Measurements from ENCODE around the gene ZNF217.
"Not testable (repeated sequence)": the region's sequence is repeated elsewhere in the genome, so short reads cannot be mapped to it uniquely, and the experiment has no call there.

The ZNF217 gene

GRCh38 chr20:53625311-53626129 lies 31.9 kb upstream of the ZNF217 start:
- Mint-ChIP-seq H3K27ac (no peak overlapping the region), H3K4me1 (peaks cover 49% of the 10 kb centered on the region), H3K27me3 (no peaks in the 10 kb centered on the region), H3K9me3 (no peaks in the 10 kb centered on the region), H3K36me3 (no peaks in the 10 kb centered on the region), H3K4me3 (no peak overlapping the region)
- no peak for ATAC-seq

- not testable (repeated sequence) for H3K27me3 Mint-ChIP-seq, H3K36me3 Mint-ChIP-seq, H3K4me3 Mint-ChIP-seq, H3K9me3 Mint-ChIP-seq, H3K27ac Mint-ChIP-seq, ATAC-seq
- peaks cover 49% of the 10 kb centered on the region for H3K4me1 Mint-ChIP-seq
These were observed 31.2 kb upstream of the ZNF217 start for GRCh38 chr20:53624927-53625250.

DNA sequence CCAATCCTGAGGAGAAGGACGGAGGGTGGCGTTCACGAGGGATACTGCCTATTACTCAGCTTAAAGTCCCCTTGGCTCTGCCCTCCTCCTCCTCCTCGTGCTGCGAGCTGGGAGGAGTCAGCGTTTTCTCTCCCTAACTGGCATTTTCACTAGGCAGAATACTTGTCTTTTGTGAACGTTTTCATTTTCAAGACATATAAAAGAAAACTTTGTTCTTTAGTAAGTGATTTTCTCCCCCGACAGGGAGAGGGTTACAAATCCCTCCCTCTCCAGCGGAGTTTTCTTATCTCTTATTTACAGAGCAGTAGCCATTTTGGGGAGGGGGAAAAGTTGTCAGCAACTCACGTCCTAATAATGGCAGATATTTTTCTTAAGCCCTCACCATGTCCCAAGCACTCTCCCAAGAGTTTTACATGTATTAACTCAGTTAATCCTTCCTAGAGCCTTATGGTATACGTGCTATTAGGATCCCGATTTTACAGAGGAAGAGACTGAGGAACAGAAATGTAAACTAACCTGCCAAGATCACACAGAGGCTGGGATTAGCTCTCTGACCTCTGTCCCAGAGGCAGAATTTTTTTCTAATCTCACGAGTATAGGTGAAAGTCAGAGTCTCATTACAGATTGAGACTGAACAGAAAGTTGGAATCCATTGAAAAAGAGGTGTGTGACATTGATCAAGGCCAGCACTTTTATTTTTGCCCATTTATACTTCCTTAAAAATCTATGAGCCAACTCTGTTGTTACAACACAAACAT lies 30.0 kb upstream of the ZNF217 start:
- H3K36me3 Mint-ChIP-seq = no peaks in the 10 kb centered on the region
- no peaks in the 10 kb centered on the region for H3K27me3 Mint-ChIP-seq
- H3K4me1 Mint-ChIP-seq = peaks cover 51% of the 10 kb centered on the region
- no peaks in the 10 kb centered on the region for H3K9me3 Mint-ChIP-seq
- ATAC-seq = peak; percentile 63
- peak overlapping the region; percentile 94 for H3K27ac Mint-ChIP-seq
- H3K4me3 Mint-ChIP-seq = peak overlapping the region; percentile 71

GRCh38 chr20:53623134-53623453 lies 29.5 kb upstream of the ZNF217 start:
- peaks cover 47% of the 10 kb centered on the region for H3K4me1 Mint-ChIP-seq
- H3K9me3 Mint-ChIP-seq = no peaks in the 10 kb centered on the region
- H3K4me3 Mint-ChIP-seq = peak overlapping the region; percentile 71
- no peaks in the 10 kb centered on the region for H3K27me3 Mint-ChIP-seq
- H3K36me3 Mint-ChIP-seq = no peaks in the 10 kb centered on the region
- ATAC-seq = no peak
- H3K27ac Mint-ChIP-seq = peak overlapping the region; percentile 94

- Mint-ChIP-seq H3K4me1 (peaks cover 41% of the 10 kb centered on the region), H3K27ac (peak overlapping the region; percentile 94), H3K27me3 (no peaks in the 10 kb centered on the region), H3K4me3 (peak overlapping the region; percentile 71), H3K36me3 (no peaks in the 10 kb centered on the region), H3K9me3 (no peaks in the 10 kb centered on the region)
- peak; percentile 48 for ATAC-seq
These were observed 28.9 kb upstream of the ZNF217 start for GRCh38 chr20:53622247-53623133.

DNA sequence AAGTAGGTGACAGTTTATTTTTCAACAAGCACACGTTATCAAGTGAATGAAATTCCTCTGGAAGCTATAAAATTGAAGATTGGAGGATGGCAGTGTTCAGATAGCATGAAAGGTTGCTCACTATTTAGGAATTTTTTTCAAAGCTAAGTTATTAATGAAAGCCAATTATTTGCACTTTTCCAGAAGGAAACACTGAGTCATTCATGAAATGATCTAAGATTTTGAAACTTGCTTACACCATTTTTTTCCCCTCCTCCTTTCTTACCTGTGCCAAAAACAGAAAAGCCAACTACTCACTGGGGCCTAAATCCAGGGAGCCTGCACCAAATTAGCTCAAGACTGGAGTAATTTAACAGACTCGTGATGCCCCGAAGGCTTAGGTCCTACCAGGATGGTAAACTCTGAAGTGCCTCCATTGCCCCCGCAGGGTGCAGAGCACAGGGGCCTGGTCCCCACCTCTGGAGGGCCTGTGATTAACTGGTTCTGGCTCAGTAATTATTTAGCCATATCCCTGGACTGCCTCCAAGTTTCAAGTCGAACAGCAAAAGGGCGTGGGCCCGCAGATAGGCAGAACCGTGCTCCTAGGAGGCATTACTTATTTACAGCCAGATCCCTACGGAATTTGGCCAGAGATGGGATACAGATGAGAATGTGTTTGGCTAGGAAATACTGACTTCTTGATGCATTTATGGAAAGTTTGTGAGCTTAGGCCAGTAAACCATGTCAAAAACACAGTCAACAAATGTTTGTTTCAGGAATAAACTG lies 28.0 kb upstream of the ZNF217 start:
- H3K27me3 Mint-ChIP-seq = no peaks in the 10 kb centered on the region

DNA sequence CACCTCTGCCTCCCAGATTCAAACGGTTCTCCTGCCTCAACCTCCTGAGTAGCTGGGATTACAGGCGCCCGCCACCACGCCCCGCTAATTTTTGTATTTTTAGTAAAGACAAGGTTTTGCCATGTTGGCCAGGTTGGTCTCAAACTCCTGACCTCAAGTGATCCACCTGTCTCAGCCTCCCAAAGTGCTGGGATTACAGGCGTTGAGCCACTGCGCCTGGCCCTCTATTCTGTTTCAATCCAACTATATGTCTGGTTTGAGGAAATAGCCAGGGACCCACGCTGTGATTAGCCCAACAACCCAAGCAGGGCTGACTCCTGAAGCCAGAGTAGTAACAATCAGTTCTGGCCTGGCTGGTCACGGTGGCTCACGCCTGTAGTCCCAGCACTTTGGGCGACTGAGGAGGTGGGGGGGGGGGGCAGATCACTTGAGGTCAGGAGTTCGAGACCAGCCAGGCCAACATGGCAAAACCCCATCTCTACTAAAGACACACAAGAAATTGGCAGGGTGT lies 24.9 kb upstream of the ZNF217 start:
- H3K36me3 Mint-ChIP-seq, H3K4me3 Mint-ChIP-seq, H3K27ac Mint-ChIP-seq, H3K9me3 Mint-ChIP-seq, H3K27me3 Mint-ChIP-seq, ATAC-seq: not testable (repeated sequence)
- peaks cover 33% of the 10 kb centered on the region for H3K4me1 Mint-ChIP-seq

More for the DNA sequence above, 28.0 kb upstream of the ZNF217 start:
- Mint-ChIP-seq H3K4me1 (peaks cover 39% of the 10 kb centered on the region), H3K9me3 (no peaks in the 10 kb centered on the region), H3K27ac (peak overlapping the region; percentile 94), H3K4me3 (no peak overlapping the region), H3K36me3 (no peaks in the 10 kb centered on the region)
- ATAC-seq = peak; percentile 39

GRCh38 chr20:53617791-53618489 lies 24.3 kb upstream of the ZNF217 start:
- no peaks in the 10 kb centered on the region for H3K9me3 Mint-ChIP-seq
- H3K36me3 Mint-ChIP-seq = no peaks in the 10 kb centered on the region
- ATAC-seq = no peak
- H3K4me1 Mint-ChIP-seq = peaks cover 27% of the 10 kb centered on the region
- no peak overlapping the region for H3K4me3 Mint-ChIP-seq
- no peak overlapping the region for H3K27ac Mint-ChIP-seq
- H3K27me3 Mint-ChIP-seq = no peaks in the 10 kb centered on the region

- not testable (repeated sequence) for H3K27me3 Mint-ChIP-seq, H3K4me3 Mint-ChIP-seq, H3K27ac Mint-ChIP-seq, H3K36me3 Mint-ChIP-seq, H3K9me3 Mint-ChIP-seq, ATAC-seq
- H3K4me1 Mint-ChIP-seq = peaks cover 16% of the 10 kb centered on the region
These were observed 22.9 kb upstream of the ZNF217 start for GRCh38 chr20:53616489-53616888.

DNA sequence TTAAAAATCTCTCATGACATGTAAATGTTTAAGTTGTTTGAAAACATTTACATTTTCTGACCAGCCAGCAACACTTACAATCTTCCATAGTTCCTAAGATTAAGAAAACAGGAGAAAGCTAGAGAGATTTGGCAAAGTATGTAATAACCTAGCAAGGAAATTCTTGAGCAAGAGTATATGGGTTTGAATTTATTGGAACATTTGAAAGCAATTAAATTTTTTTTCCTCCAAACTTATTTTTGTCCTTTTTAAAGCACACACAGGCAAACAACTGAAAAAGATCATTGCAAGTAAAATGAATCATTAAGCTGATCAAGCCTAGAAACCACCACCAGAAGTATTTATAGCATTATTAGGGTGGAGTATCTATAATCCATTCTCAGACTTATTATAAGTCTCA lies 20.1 kb upstream of the ZNF217 start:
- H3K27ac Mint-ChIP-seq = peak overlapping the region; percentile 57

GRCh38 chr20:53612289-53612688 lies 18.6 kb upstream of the ZNF217 start:
- not testable (repeated sequence) for H3K4me3 Mint-ChIP-seq, H3K9me3 Mint-ChIP-seq

More for the DNA sequence above, 20.1 kb upstream of the ZNF217 start:
- Mint-ChIP-seq H3K36me3 (no peaks in the 10 kb centered on the region), H3K4me3 (no peak overlapping the region), H3K4me1 (peaks cover 20% of the 10 kb centered on the region), H3K27me3 (no peaks in the 10 kb centered on the region), H3K9me3 (no peaks in the 10 kb centered on the region)
- no peak for ATAC-seq

GRCh38 chr20:53611449-53611894 lies 17.8 kb upstream of the ZNF217 start:
- no peaks in the 10 kb centered on the region for H3K9me3 Mint-ChIP-seq
- no peak for ATAC-seq
- H3K27ac Mint-ChIP-seq = peak overlapping the region; percentile 92
- H3K4me1 Mint-ChIP-seq = peaks cover 21% of the 10 kb centered on the region
- no peaks in the 10 kb centered on the region for H3K27me3 Mint-ChIP-seq
- no peaks in the 10 kb centered on the region for H3K36me3 Mint-ChIP-seq
- H3K4me3 Mint-ChIP-seq = no peak overlapping the region

More at GRCh38 chr20:53612289-53612688, 18.6 kb upstream of the ZNF217 start:
- not testable (repeated sequence) for H3K27me3 Mint-ChIP-seq, H3K36me3 Mint-ChIP-seq, ATAC-seq
- H3K4me1 Mint-ChIP-seq = peaks cover 21% of the 10 kb centered on the region
- H3K27ac Mint-ChIP-seq = peak overlapping the region; percentile 92

- peaks cover 21% of the 10 kb centered on the region for H3K4me1 Mint-ChIP-seq
- H3K27ac Mint-ChIP-seq = peak overlapping the region; percentile 92
- H3K36me3 Mint-ChIP-seq = no peaks in the 10 kb centered on the region
- H3K4me3 Mint-ChIP-seq = peak overlapping the region; percentile 74
- no peaks in the 10 kb centered on the region for H3K9me3 Mint-ChIP-seq
- H3K27me3 Mint-ChIP-seq = no peaks in the 10 kb centered on the region
- ATAC-seq = peak; percentile 73
These were observed 16.1 kb upstream of the ZNF217 start for GRCh38 chr20:53609491-53610445.

Data from stimulated activated memory B cell treated with anti-CD40 and anti-IgM and Interleukin-4, amounts not matched to agents 10 μg/mL and 1 μg/mL and 100 μg/mL, for 72 hours (primary cell).